ENCODE measurements around the gene ECI1.
"Not testable (repeated sequence)": the region's sequence is repeated elsewhere in the genome, so short reads cannot be mapped to it uniquely, and the experiment has no call there.

ECI1 gene

GRCh38 chr16:2210386-2211365, 40.7 kb downstream of the ECI1 start, which contains the start of gene BRICD5:
TSS of gene BRICD5 (minus strand) at chr16:2210863. CDS start at chr16:2210833, 30 bp downstream.
- no peak for DNase-seq

GRCh38 chr16:2210009-2210332, 41.4 kb downstream of the ECI1 start:
- no peak for DNase-seq

GRCh38 chr16:2209258-2210008, 42.0 kb downstream of the ECI1 start:
- no peak for DNase-seq

GRCh38 chr16:2208772-2209171, 42.6 kb downstream of the ECI1 start:
- DNase-seq: no peak

GRCh38 chr16:2208308-2208707, 43.1 kb downstream of the ECI1 start:
- DNase-seq: no peak

- no peak for DNase-seq
Observed at GRCh38 chr16:2207872-2208271, 43.5 kb downstream of the ECI1 start.

GRCh38 chr16:2206780-2207433, 44.5 kb downstream of the ECI1 start:
- DNase-seq: no peak

- DNase-seq: no peak
Observed at GRCh38 chr16:2206420-2206779, 45.0 kb downstream of the ECI1 start.

GRCh38 chr16:2205967-2206313, 45.4 kb downstream of the ECI1 start:
- no peak for DNase-seq

- peak; percentile 99 for DNase-seq
Observed at GRCh38 chr16:2205104-2205966, 46.1 kb downstream of the ECI1 start, which contains the start of gene MLST8. TSS of gene MLST8 (plus strand) at chr16:2205454. CDS start at chr16:2206086, 632 bp downstream.

- DNase-seq: peak; percentile 39
Observed at GRCh38 chr16:2204416-2205103, 46.8 kb downstream of the ECI1 start.

- not testable (repeated sequence) for DNase-seq
Observed at GRCh38 chr16:2203119-2203688, 48.2 kb downstream of the ECI1 start.

GRCh38 chr16:2200313-2200712, 51.1 kb downstream of the ECI1 start:
- no peak for DNase-seq

GRCh38 chr16:2199621-2200139, 51.7 kb downstream of the ECI1 start:
- DNase-seq: no peak

- no peak for DNase-seq
Observed at GRCh38 chr16:2199095-2199494, 52.3 kb downstream of the ECI1 start.

- no peak for DNase-seq
Observed at GRCh38 chr16:2198283-2198682, 53.1 kb downstream of the ECI1 start.

GRCh38 chr16:2197765-2198164, 53.6 kb downstream of the ECI1 start:
- DNase-seq: no peak

GRCh38 chr16:2196981-2197511, 54.3 kb downstream of the ECI1 start:
- no peak for DNase-seq

- DNase-seq: no peak
Observed at GRCh38 chr16:2196162-2196980, 55.0 kb downstream of the ECI1 start, which contains the start of gene CASKIN1. TSS of gene CASKIN1 (minus strand) at chr16:2196605. CDS start at chr16:2196432, 173 bp downstream.

All from right kidney (tissue), 1 donor.